ENCODE data around the gene ERVFRD-1. TPM values are rescaled to one million over a fixed set of nuclear protein-coding genes. Genes with fewer than 3 reads are reported as not detected.

Gene ERVFRD-1
- total and polyA plus RNA-seq, 5 donors from 2014 or later: 0.09 TPM; not detected in 4

DNA sequence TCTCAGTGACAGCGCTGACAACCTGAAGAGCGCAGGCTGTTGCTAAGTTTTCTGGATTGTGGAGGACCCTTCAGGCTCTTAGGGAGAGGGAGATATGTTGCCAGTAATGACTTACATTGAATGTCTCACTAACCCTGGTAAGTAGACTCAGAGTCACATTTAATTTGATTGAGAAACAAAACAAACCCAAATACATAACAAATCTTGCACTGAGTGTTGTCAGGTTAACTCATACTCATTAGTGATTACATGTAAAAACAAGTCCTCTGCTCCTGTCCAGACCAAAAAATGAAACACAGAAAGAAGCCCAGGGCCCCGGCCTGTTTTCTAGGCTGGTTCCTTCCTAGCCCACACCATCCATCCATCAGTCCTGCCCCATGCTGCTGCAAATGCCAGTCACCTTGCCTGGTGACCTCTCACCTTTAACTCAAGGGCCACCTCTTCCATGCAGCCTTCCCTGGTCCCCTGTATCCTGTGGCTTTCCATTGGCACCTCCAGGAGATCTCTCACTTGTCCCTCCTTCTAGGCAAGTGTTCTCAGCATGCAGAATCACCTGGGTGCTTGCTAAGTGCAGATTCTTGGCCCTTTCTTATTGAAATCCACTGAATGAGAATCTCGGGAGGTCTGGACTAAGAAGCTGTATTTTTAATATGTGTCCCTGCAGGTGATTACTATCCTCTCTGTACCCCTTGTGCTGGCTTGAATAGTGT lies 34.7 kb upstream of the ERVFRD-1 start:
- no peak for DNase-seq
- Histone ChIP-seq H3K4me1 (ENCODE audit: control insufficient read depth, insufficient read depth, low read length, poor library complexity, severe bottlenecking) (peaks cover 3% of the 10 kb centered on the region), H3K27ac (ENCODE audit: insufficient read depth, low read length, poor library complexity, severe bottlenecking) (no peak overlapping the region), H3K9me3 (ENCODE audit: control insufficient read depth in 2 of 2, low read length in 2 of 2) (no peaks in the 10 kb centered on the region), H3K27me3 (ENCODE audit: control insufficient read depth, insufficient read depth, low read length) (no peaks in the 10 kb centered on the region), H3K36me3 (ENCODE audit: control insufficient read depth, insufficient read depth, low read length) (no peaks in the 10 kb centered on the region), H3K4me3 (ENCODE audit: low read depth, low read length) (no peak overlapping the region)
- Mint-ChIP-seq H3K4me3 (no peak overlapping the region), H3K4me1 (peaks cover 0 to 4% (median 0%) of the 10 kb centered on the region in 4 donors), H3K9me3 (no peaks in the 10 kb centered on the region), H3K27ac (peak overlapping the region in 1 of 3 donors; percentile 82), H3K27me3 (peaks cover 5% of the 10 kb centered on the region), H3K36me3 (peaks cover 6% of the 10 kb centered on the region)
- no peak for ATAC-seq (ENCODE audit: low read depth in 2 of 2)

- DNase-seq (peak; percentile 58 to 78 (median 66)), ATAC-seq (ENCODE audit: low read depth in 2 of 2) (peak; percentile 63 to 77)
- peaks cover 3% of the 10 kb centered on the region for H3K4me1 ChIP-seq (ENCODE audit: control insufficient read depth, insufficient read depth, low read length, poor library complexity, severe bottlenecking)
- no peaks in the 10 kb centered on the region for H3K9me3 ChIP-seq (ENCODE audit: control insufficient read depth in 2 of 2, low read length in 2 of 2)
- Mint-ChIP-seq H3K9me3 (peaks cover 0 to 2% (median 0%) of the 10 kb centered on the region in 7 donors), H3K27ac (no peak overlapping the region), H3K4me1 (peaks cover 0 to 4% (median under 1%) of the 10 kb centered on the region in 4 donors), H3K4me3 (no peak overlapping the region), H3K27me3 (peaks cover 5% of the 10 kb centered on the region), H3K36me3 (peaks cover under 1% of the 10 kb centered on the region)
- no peak overlapping the region for H3K27ac ChIP-seq (ENCODE audit: insufficient read depth, low read length, poor library complexity, severe bottlenecking)
- H3K36me3 ChIP-seq (ENCODE audit: control insufficient read depth, insufficient read depth, low read length): no peaks in the 10 kb centered on the region
- H3K27me3 ChIP-seq (ENCODE audit: control insufficient read depth, insufficient read depth, low read length): no peaks in the 10 kb centered on the region
- no peak overlapping the region for H3K4me3 ChIP-seq (ENCODE audit: low read depth, low read length)
Measured at GRCh38 chr6:11144393-11144851, 32.9 kb upstream of the ERVFRD-1 start.

DNA sequence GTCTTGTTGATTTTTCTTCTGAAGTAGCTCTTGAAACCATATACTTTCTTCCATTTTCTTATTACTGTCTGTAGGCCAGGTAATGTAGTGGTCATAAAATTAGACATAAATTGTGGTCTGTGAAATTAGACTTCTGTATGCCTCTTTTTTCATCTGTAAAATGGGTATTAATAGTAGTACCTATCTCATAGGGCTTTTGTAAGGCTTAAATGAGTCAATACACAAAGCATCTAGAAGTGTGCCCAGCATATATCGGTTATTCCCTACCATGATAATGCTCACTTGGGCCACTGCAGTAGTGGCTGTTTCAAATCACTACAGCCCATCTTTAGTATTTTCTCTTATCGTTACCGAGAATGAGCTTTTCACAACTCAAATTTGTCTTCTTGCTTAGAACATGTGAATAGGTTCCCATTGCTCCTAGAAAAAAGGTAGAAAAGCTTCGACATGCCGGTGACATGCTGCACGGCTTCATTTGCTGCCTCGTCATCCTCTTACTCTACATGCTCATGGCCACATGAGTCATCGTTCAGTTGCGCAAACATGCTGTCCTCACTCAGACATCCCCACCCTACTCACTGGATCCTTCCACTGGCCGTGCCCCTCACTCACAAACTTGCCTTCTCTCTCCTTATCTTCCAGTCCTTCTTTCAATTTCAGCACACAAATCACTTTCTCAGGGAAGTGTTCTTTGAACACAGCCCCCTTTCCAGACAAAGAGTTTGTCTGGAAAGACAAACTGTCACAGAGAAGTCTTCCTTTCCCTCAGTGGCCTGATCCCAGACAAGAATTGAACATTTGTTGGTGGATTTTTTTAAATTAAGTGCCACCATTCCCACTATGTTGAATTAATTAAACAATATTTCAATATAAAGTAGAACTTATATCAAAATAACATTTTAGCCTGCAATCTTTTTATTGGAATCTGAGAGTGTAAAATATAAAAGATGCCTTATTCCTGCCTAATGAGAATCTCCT lies 32.2 kb upstream of the ERVFRD-1 start:
- Histone ChIP-seq H3K4me3 (ENCODE audit: low read depth, low read length) (no peak overlapping the region), H3K4me1 (ENCODE audit: control insufficient read depth, insufficient read depth, low read length, poor library complexity, severe bottlenecking) (peaks cover 3% of the 10 kb centered on the region), H3K27ac (ENCODE audit: insufficient read depth, low read length, poor library complexity, severe bottlenecking) (no peak overlapping the region), H3K27me3 (ENCODE audit: control insufficient read depth, insufficient read depth, low read length) (no peaks in the 10 kb centered on the region), H3K36me3 (ENCODE audit: control insufficient read depth, insufficient read depth, low read length) (no peaks in the 10 kb centered on the region), H3K9me3 (ENCODE audit: control insufficient read depth in 2 of 2, low read length in 2 of 2) (no peaks in the 10 kb centered on the region)
- H3K4me3 Mint-ChIP-seq: no peak overlapping the region
- peaks cover 0 to 8% (median 2%) of the 10 kb centered on the region in 4 donors for H3K4me1 Mint-ChIP-seq
- ATAC-seq (ENCODE audit: low read depth in 2 of 2) (no peak), DNase-seq (no peak)
- H3K36me3 Mint-ChIP-seq: no peaks in the 10 kb centered on the region
- H3K9me3 Mint-ChIP-seq: peaks cover 0 to 2% (median 0%) of the 10 kb centered on the region in 7 donors
- peaks cover 5% of the 10 kb centered on the region for H3K27me3 Mint-ChIP-seq
- no peak overlapping the region for H3K27ac Mint-ChIP-seq

DNA sequence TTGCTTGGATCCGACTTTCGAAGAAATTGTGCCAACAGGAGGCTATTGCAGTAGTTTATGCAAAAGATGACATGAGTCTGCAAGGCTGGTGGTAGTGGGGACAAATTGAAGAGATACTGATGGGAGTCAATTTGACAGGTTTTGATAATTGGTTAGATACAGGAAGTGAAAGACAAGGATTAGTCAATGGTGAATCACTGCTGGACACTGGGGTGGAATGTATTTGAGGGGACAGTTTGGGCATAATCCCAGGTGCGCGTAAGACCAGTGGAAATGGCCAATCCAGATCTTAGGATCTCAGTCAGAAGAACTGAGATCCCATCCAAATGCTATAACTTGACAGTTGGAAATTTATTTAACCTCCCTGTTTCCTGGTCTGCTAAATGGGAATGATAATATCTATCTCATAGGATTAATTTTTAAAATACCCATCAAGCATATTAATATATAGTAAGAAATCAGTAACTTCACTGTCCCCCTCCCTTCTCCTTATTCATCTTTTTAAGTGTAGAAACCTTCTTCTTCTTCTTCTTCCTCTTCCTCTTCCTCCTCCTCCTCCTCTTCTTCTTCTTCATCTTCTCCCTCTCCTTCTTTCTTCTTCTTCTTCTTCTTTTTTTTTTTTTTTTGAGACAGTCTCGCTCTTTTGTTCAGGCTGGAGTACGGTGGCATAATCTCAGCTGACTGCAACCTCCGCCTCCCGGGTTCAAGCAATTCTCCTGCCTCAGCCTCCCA lies 30.9 kb upstream of the ERVFRD-1 start:
- ATAC-seq (ENCODE audit: low read depth in 2 of 2): no peak
- DNase-seq: no peak
- H3K27me3 Mint-ChIP-seq: no peaks in the 10 kb centered on the region
- no peak overlapping the region for H3K4me3 Mint-ChIP-seq
- Histone ChIP-seq H3K4me1 (ENCODE audit: control insufficient read depth, insufficient read depth, low read length, poor library complexity, severe bottlenecking) (peaks cover 3% of the 10 kb centered on the region), H3K27me3 (ENCODE audit: control insufficient read depth, insufficient read depth, low read length) (no peaks in the 10 kb centered on the region), H3K9me3 (ENCODE audit: control insufficient read depth in 2 of 2, low read length in 2 of 2) (no peaks in the 10 kb centered on the region), H3K36me3 (ENCODE audit: control insufficient read depth, insufficient read depth, low read length) (no peaks in the 10 kb centered on the region), H3K27ac (ENCODE audit: insufficient read depth, low read length, poor library complexity, severe bottlenecking) (no peak overlapping the region), H3K4me3 (ENCODE audit: low read depth, low read length) (no peak overlapping the region)
- H3K4me1 Mint-ChIP-seq: peaks cover 0 to 12% (median 2%) of the 10 kb centered on the region in 4 donors
- H3K36me3 Mint-ChIP-seq: no peaks in the 10 kb centered on the region
- peaks cover 0 to 2% (median 0%) of the 10 kb centered on the region in 7 donors for H3K9me3 Mint-ChIP-seq
- no peak overlapping the region for H3K27ac Mint-ChIP-seq

GRCh38 chr6:11141295-11141694 lies 29.8 kb upstream of the ERVFRD-1 start:
- ATAC-seq (ENCODE audit: low read depth in 2 of 2) (no peak), DNase-seq (no peak)
- no peaks in the 10 kb centered on the region for H3K27me3 Mint-ChIP-seq
- Histone ChIP-seq H3K36me3 (ENCODE audit: control insufficient read depth, insufficient read depth, low read length) (no peaks in the 10 kb centered on the region), H3K27me3 (ENCODE audit: control insufficient read depth, insufficient read depth, low read length) (no peaks in the 10 kb centered on the region), H3K9me3 (ENCODE audit: control insufficient read depth in 2 of 2, low read length in 2 of 2) (no peaks in the 10 kb centered on the region), H3K27ac (ENCODE audit: insufficient read depth, low read length, poor library complexity, severe bottlenecking) (no peak overlapping the region), H3K4me3 (ENCODE audit: low read depth, low read length) (no peak overlapping the region), H3K4me1 (ENCODE audit: control insufficient read depth, insufficient read depth, low read length, poor library complexity, severe bottlenecking) (peaks cover 3% of the 10 kb centered on the region)
- H3K4me3 Mint-ChIP-seq: no peak overlapping the region
- H3K36me3 Mint-ChIP-seq: no peaks in the 10 kb centered on the region
- no peak overlapping the region for H3K27ac Mint-ChIP-seq
- peaks cover 0 to 12% (median 2%) of the 10 kb centered on the region in 4 donors for H3K4me1 Mint-ChIP-seq
- peaks cover 0 to 2% (median 0%) of the 10 kb centered on the region in 7 donors for H3K9me3 Mint-ChIP-seq

- Mint-ChIP-seq H3K4me3 (no peak overlapping the region), H3K9me3 (peaks cover 0 to 2% (median 0%) of the 10 kb centered on the region in 7 donors), H3K4me1 (peaks cover 0 to 12% (median 2%) of the 10 kb centered on the region in 4 donors), H3K36me3 (peaks cover 5% of the 10 kb centered on the region), H3K27ac (no peak overlapping the region), H3K27me3 (no peaks in the 10 kb centered on the region)
- Histone ChIP-seq H3K4me1 (ENCODE audit: control insufficient read depth, insufficient read depth, low read length, poor library complexity, severe bottlenecking) (peaks cover 3% of the 10 kb centered on the region), H3K9me3 (ENCODE audit: control insufficient read depth in 2 of 2, low read length in 2 of 2) (no peaks in the 10 kb centered on the region), H3K36me3 (ENCODE audit: control insufficient read depth, insufficient read depth, low read length) (peaks cover 7% of the 10 kb centered on the region), H3K27me3 (ENCODE audit: control insufficient read depth, insufficient read depth, low read length) (no peaks in the 10 kb centered on the region), H3K4me3 (ENCODE audit: low read depth, low read length) (no peak overlapping the region), H3K27ac (ENCODE audit: insufficient read depth, low read length, poor library complexity, severe bottlenecking) (no peak overlapping the region)
- ATAC-seq (ENCODE audit: low read depth in 2 of 2) (no peak), DNase-seq (no peak)
Measured at GRCh38 chr6:11140056-11140455, 28.5 kb upstream of the ERVFRD-1 start.

Measured in CD4-positive, CD25-positive, alpha-beta regulatory T cell (primary cell).